Pancreas (tissue), 10 donors: ENCODE results near the gene ANTKMT. TPM values are rescaled to one million over a fixed set of nuclear protein-coding genes. Genes with fewer than 3 reads are reported as not detected.
"Not testable (repeated sequence)": the region's sequence is repeated elsewhere in the genome, so short reads cannot be mapped to it uniquely, and the experiment has no call there.

ENCODE experiments used
- ATAC-seq, 4 donors: fragments of 200-7000 bp; cut with Tn5 transposase; one replicate each; pipeline versions ENCODE4 v1.8.0 to v1.9.1; 2020; ENCODE audit warnings: mild to moderate bottlenecking in 4 of 4, moderate library complexity in 4 of 4
- DNase-seq, 6 donors: peaks; one replicate each; pipeline ENCODE4 v3.0.0-alpha.2; 2020
- FAIRE-seq: peaks from 2 replicates; lab custom pipeline; 2012; peaks lifted over from hg19 to GRCh38; lab: Jason Lieb, UNC
- H3K27ac ChIP-seq, 4 donors: fragments of 200-600 bp; sonication (generic); 1 replicate in 3 of 4; 2 replicates in 1 of 4; pipeline versions ENCODE4 v1.5.0 to v1.8.0; 2020
- H3K27me3 ChIP-seq, 4 donors: fragments of 200-600 bp; one replicate each; pipeline ENCODE4 v1.8.0; 2021
- H3K36me3 ChIP-seq, 3 donors: fragments of 200-600 bp; sonication (generic) in 1 of 3; one replicate each; pipeline versions ENCODE4 v1.5.0 to v1.8.0; 2020 to 2021
- H3K4me1 ChIP-seq, 3 donors: fragments of 200-600 bp; one replicate each; pipeline ENCODE4 v1.8.0; 2021
- H3K4me3 ChIP-seq, 4 donors: fragments of 200-600 bp; sonication (generic) in 2 of 4; one replicate each; pipeline versions ENCODE4 v1.5.0 to v1.8.0; 2020 to 2021
- H3K9me3 ChIP-seq, 4 donors: fragments of 200-600 bp; one replicate each; pipeline ENCODE4 v1.8.0; 2021
- WGBS, 2 donors: extraction: QIAGEN DNeasy Blood & Tissue Kit; methylation state at CpG; one replicate each; pipeline ENCODE4 v1.1.7; 2013; 5-methylcytosine and 5-hydroxymethylcytosine counted together
- intact Hi-C, 3 donors: fragments of 100-400 bp; cut with DNase I; formaldehyde crosslinking; loops; one replicate each; pipeline versions ENCODE4 v1.11.1 to v1.14.2; 2022
- polyA plus RNA-seq, 2 donors: library from polyadenylated mRNA; stranded (reverse); fragments of 200-250 nt; gene quantifications; one replicate each; pipeline ENCODE4 v1.2.3, GENCODE V29; 2013
- total RNA-seq, 6 donors: library from RNA; stranded (reverse); fragmentation: NEBNext Ultra II Directional in 4 of 6; extraction: Animal tissue kit (Norgen Biotek cat#: 25700) in 4 of 6; gene quantifications; one replicate each; pipeline versions ENCODE4 v1.2.1 to v1.2.4, GENCODE V29; 2021 to 2023
- TF ChIP-seq, protein P1 (sequence below), 4 donors: fragments of 200-600 bp; sonication (generic) in 3 of 4; IDR thresholded peaks; one replicate each; pipeline versions ENCODE4 v1.5.0 to v1.8.0; 2021; ENCODE audit warnings: antibody characterized with exemption in 4 of 4
- donor health status: healthy with polysubstance abuse.
- donor health status: DM: no; HTN: no; CAD: no; lungs with moderate emphysema.
- donor health status: DM: no; HTN: no; CAD: no.
- donor health status: control.
- donor health status: control.
- donor health status: Bipolar disorder and iron deficiency.
- donor health status: DM: yes; HTN: yes; CAD: no.
- donor health status: DM: no; HTN: no; CAD: no.
- donor health status: DM: no; HTN: no; CAD: no.
- donor health status: DM: yes; HTN: yes; CAD: no.

ANTKMT gene
- total and polyA plus RNA-seq, 8 donors, result 12.2 to 41.7 (median 22.1) TPM

GRCh38 chr16:711084-711483 is 9.9 kb upstream of the ANTKMT start:
- Histone ChIP-seq H3K4me1 (peaks cover 0 to 7% (median 4%) of the 10 kb centered on the region in 3 donors), H3K4me3 (no peak overlapping the region), H3K27ac (no peak overlapping the region), H3K27me3 (peaks cover 0 to 16% (median 0%) of the 10 kb centered on the region in 4 donors), H3K9me3 (no peaks in the 10 kb centered on the region), H3K36me3 (no peaks in the 10 kb centered on the region)
- DNase-seq (no peak), FAIRE-seq (no peak), ATAC-seq (no peak)
- TF ChIP-seq, protein P1, sequence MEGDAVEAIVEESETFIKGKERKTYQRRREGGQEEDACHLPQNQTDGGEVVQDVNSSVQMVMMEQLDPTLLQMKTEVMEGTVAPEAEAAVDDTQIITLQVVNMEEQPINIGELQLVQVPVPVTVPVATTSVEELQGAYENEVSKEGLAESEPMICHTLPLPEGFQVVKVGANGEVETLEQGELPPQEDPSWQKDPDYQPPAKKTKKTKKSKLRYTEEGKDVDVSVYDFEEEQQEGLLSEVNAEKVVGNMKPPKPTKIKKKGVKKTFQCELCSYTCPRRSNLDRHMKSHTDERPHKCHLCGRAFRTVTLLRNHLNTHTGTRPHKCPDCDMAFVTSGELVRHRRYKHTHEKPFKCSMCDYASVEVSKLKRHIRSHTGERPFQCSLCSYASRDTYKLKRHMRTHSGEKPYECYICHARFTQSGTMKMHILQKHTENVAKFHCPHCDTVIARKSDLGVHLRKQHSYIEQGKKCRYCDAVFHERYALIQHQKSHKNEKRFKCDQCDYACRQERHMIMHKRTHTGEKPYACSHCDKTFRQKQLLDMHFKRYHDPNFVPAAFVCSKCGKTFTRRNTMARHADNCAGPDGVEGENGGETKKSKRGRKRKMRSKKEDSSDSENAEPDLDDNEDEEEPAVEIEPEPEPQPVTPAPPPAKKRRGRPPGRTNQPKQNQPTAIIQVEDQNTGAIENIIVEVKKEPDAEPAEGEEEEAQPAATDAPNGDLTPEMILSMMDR (IDR thresholded peaks at IDR 0.05), result no peak
- intact Hi-C loops, result loop anchor here in 2 of 3 donors (5.0 to 10.0 kb wide), 2 partner anchors 344 to 346 kb away; no protein-coding TSS in a partner anchor
- 47 to 54% methylated on average over 12 of the region's 12 CpGs for WGBS, 2 donors

- DNase-seq (peak in 5 of 6 donors; percentile 66 to 96 (median 80)), FAIRE-seq (no peak), ATAC-seq (peak; percentile 49 to 74 (median 64))
- TF ChIP-seq, protein P1 (IDR thresholded peaks at IDR 0.05), result peak; percentile 92 to 97 (median 95)
- Histone ChIP-seq H3K27ac (no peak overlapping the region), H3K9me3 (no peaks in the 10 kb centered on the region), H3K27me3 (peaks cover 0 to 16% (median 0%) of the 10 kb centered on the region in 4 donors), H3K4me3 (no peak overlapping the region), H3K4me1 (peaks cover 0 to 13% (median 10%) of the 10 kb centered on the region in 3 donors), H3K36me3 (no peaks in the 10 kb centered on the region)
- intact Hi-C loops, result loop anchor here in 2 of 3 donors (5.0 to 10.0 kb wide), 2 partner anchors 343 to 346 kb away; no protein-coding TSS in a partner anchor
- 8 to 10% methylated on average over 25 of the region's 25 CpGs for WGBS, 2 donors
Measured at GRCh38 chr16:711548-712320, 9.2 kb upstream of the ANTKMT start.

GRCh38 chr16:712740-713250 is 8.2 kb upstream of the ANTKMT start:
- FAIRE-seq, H3K4me3 ChIP-seq, H3K36me3 ChIP-seq, ATAC-seq, H3K27ac ChIP-seq, H3K9me3 ChIP-seq: not testable (repeated sequence)
- 45 to 46% methylated on average over 13 of the region's 13 CpGs for WGBS, 2 donors
- intact Hi-C loops, result loop anchor here in 2 of 3 donors (5.0 to 10.0 kb wide), 2 partner anchors 342 to 345 kb away; no protein-coding TSS in a partner anchor
- DNase-seq, result peak in 1 of 6 donors; percentile 40
- peaks cover 0 to 16% (median 0%) of the 10 kb centered on the region in 4 donors for H3K27me3 ChIP-seq
- peaks cover 0 to 13% (median 10%) of the 10 kb centered on the region in 3 donors for H3K4me1 ChIP-seq
- TF ChIP-seq, protein P1 (IDR thresholded peaks at IDR 0.05), result peak in 1 of 4 donors; percentile 8

GRCh38 chr16:714079-714478 is 6.9 kb upstream of the ANTKMT start:
- intact Hi-C loops, result loop anchor here in 2 of 3 donors (2.0 to 10.0 kb wide), 3 partner anchors 73 to 343 kb away; no protein-coding TSS in a partner anchor
- no peak overlapping the region for H3K27ac ChIP-seq
- H3K27me3 ChIP-seq, result peaks cover 0 to 10% (median 0%) of the 10 kb centered on the region in 4 donors
- H3K36me3 ChIP-seq, result no peaks in the 10 kb centered on the region
- H3K4me3 ChIP-seq, result peak overlapping the region in 1 of 4 donors; percentile 38
- FAIRE-seq (no peak), DNase-seq (no peak), ATAC-seq (no peak)
- 73 to 81% methylated on average over 11 of the region's 11 CpGs for WGBS, 2 donors
- no peaks in the 10 kb centered on the region for H3K9me3 ChIP-seq
- TF ChIP-seq, protein P1 (IDR thresholded peaks at IDR 0.05), result no peak
- H3K4me1 ChIP-seq, result peaks cover 0 to 13% (median 10%) of the 10 kb centered on the region in 3 donors
